GM18907 (cell line): ENCODE measurements around the gene RUSF1.
"Not testable (repeated sequence)": the region's sequence is repeated elsewhere in the genome, so short reads cannot be mapped to it uniquely, and the experiment has no call there.

Source experiments
- ATAC-seq: cut with Tn5 transposase; IDR thresholded peaks from one replicate; pipeline ENCODE4 v1.9.1; 2021; ENCODE audit warnings: mild to moderate bottlenecking, moderate library complexity; ENCODE audit not compliant: unreplicated experiment

RUSF1 gene

DNA sequence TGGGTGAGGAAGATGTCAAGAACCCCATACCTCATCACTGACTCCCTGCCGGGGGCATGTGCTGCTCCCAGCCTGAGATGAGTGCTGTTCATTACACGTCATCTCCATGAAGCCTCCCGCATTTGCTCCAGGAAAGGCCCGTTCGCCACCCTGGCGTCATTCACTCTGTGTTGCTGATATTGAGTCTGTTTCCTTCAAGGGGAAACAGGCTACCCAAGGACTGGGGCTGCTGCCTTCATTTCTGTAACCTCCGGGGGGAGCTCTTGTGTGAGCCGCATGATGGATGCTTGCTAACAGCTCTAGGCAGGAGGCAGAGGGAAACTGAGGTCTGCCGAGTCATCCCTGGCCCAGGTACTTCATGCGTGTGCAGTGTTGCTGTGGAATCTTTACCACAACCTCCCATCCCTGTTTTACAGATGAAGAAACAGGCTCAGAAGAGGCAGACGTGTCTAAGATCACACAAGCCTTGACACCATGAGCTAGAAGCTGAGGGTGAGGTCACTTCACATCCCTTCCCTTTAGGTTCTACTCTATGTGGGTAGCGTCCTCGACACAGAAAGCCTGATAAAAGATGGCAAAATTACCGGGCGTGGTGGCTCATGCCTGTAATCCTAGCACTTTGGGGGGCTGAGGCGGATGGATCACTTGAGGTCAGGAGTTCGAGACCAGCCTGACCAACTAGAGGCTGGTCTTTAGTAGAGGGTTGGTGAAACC, 52.4 kb downstream of the RUSF1 start:
- no peak for ATAC-seq

DNA sequence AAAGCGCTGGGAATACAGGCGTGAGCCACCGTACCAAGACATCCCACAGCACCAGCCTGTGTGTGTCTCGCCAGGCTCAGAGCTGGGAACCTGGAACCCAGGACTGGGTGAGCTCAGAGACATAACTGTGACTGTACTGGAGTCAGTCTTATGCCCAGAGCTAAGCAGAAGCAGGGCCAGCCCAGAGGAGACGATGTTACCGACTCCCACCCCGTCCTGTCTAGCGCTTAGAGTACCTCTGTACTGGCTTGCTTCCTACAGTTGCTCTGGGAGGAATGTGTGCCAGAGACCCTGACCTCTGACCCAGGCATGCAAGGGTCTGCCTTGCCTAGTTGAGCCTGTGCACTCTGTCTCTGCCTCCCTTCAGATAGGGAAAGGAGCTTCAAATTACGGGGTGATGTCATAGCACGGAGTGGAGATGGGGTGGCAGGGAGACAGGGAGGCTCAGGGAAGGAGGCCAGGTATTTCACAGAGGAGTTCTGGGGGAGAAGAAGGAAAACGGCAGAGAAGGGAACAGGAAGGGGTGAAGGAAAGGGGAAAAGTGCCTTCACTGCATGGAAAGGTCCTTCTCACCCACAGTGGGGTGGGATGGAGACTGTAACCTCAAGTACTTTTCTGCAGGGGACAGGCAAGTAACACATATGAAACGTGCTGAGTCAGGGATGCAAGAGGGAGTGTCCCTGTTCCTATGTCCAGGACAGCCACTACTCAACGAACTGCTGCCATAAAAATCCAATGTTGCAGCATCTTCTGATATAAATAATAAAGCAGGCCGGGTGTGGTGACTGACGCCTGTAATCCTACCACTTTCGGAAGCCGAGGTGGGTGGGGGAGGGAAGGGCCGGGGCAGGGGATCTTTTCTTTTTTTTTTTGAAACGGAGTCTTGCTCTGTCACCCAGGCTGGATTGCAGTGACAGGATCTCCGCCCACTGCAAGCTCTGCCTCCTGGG, 54.7 kb downstream of the RUSF1 start:
- no peak for ATAC-seq

DNA sequence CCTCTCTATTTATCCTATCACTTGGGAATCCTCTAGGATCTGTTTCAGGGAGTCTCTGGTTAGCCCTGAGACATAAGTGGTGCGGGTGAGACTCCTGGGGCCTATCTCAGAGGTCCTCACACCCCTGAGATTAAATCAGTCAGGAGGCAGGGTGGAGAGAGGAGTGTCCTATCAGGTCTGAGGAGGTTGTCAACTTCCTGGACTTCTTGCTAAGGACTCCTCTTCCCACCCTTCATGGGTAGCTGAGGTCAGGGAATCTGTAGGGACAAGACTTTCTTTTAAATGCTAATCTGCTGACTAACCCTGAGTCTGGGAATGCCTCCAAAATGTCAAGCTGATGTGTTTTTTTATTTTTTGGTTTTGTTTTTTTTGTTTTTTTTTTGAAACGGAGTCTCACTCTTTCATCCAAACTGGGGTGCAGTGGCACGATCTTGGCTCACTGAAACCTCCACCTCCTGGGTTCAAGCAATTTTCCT, 55.5 kb downstream of the RUSF1 start:
- no peak for ATAC-seq

DNA sequence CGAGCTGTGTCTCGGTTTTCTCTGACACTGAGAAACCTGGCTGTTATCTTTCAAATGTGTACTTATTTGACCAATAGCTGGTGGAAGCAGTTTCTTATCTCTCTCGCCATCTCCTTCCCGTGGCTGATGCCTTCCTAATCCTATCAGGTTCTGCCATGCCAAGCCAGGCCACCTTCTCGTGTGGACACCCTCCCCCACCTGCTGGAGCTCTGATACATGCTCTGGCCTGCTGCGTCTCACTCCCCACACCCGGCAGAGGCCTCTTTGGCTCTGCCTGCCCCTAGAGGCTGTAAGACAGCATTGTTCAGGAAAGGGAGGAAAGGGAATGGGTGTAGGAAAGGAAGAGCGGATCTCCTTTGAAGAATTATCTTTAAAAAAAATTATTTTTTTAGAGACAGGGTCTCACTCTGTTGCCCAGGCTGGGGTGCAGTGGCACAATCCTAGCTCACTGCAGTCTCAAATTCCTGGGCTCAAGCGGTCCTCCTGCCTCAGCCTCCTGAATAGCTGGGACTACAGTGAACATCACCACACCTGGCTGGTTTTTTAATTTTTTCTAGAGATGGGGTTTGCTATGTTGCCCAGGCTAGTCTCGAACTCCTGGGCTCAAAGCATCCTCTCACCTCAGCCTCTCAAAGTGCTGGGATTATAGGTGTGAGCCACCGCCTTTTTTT, 56.4 kb downstream of the RUSF1 start:
- ATAC-seq, result peak; percentile 59

DNA sequence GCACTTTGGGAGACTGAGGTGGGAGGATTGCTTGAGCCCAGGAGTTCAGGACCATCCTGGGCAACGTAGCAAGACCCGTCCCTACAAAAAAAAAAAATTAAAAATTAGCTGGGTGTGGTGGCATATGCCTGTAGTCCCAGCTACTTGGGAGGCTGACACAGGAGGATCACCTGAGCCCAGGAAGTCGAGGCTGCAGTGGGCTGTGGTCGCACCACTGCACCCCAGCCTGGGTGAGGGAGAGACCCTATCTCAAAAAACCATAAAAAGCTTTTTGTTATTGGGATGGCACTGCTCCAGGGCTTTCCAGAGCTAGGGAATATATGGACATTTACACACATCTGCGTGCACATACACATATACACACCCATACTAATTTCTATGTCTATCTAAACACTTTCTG, 57.0 kb downstream of the RUSF1 start:
- ATAC-seq, result no peak

DNA sequence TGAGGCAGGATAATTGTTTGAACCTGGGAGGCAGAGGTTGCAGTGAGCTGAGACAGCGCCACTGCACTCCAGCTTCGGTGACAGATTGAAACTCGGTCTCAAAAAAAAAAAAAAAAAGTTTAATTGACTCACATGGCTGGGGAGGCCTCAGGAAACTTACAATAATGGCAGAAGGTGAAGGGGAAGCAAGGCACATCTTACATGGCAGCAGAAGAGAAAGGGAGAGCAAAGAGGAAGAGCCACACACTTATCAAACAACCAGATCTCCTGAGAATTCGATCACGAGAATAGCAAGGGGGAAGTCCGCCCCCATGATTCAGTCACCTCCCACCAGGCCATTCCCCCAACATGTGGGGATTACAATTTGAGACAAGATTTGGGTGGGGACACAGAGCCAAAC, 62.3 kb downstream of the RUSF1 start:
- not testable (repeated sequence) for ATAC-seq

DNA sequence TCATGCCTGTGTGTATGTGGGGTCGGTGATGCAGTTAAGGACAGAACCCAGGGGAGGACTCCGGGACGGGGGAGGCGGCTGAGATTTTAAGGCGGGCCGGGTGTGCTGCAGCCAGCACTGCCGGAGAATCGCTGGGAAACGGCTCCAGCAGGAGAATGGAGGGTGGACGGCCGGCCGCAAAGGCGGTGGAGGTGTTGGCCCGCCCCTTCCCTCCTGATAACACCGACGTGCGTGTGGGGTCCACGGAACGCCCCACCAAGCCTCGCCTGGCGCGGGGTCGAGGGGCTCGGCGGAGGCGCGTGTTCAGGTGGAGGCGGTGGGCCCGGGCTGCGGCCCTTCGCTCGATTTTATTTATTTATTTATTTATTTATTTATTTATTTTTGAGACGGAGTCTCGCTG, 66.2 kb downstream of the RUSF1 start:
- ATAC-seq, result no peak

DNA sequence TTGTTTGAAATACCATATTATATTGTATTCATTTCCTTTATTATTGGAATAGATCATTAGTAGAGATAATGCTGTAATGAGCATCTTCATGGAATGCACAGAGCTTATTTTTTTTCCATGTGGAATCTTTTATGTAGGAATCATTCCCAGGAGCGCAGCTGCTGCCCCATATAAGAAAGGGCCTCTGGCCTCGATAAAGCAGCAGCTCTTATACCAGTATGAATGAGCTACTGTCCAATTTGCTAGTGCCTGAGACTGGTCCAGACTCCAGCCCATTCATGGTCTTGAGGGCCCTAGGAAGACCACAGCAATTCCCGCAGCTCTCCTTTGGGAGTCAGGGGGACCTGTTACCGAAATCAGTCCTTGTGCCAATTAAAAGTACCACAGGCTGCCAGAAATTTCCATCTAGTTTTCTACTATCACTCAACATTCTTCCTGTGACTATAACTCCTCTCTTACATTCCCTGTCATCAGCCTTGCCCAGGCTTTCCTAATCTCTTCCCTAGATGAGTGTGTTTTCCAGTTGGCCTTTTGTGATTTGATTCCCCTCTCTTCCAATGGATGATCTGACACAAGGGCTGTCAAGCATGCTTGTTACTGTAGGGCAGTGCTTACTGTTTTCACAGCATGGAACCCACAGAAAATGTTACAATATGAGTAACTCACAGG, 67.5 kb downstream of the RUSF1 start:
- no peak for ATAC-seq

DNA sequence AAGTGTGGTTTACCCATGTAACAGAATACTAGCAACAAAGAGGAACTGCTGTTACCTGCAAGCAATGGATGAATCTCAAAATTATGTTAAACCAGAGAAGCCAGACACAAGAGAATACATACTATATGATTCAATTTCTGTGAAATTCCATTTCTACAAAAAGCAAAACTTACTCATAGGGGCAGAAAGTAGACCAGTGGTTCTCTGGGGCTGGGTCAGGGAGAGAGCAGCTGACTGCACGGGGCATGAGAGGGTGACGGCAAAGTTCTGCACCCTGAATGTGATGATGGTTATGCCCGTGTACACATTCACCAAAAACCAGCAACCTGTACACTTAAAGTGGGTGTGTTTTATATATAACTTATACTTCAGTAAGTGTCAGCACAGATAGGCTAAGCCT, 68.7 kb downstream of the RUSF1 start:
- no peak for ATAC-seq
